H1 (cell line): Measurements from ENCODE around the gene RCAN3. TPM values are rescaled to one million over a fixed set of nuclear protein-coding genes. Genes with fewer than 3 reads are reported as not detected.

Experiments
- CBX8 ChIP-seq: fragments of 300-800, 300-1000 bp; sonication (generic); IDR thresholded peaks from 2 replicates; pipeline ENCODE4 v1.7.1; 2016; ENCODE audit warnings: low read depth, low read length, borderline replicate concordance
- POLR2A ChIP-seq, 2 experiments: IDR thresholded peaks; 1 replicate in 1 of 2; 2 replicates in 1 of 2; pipeline ENCODE4 v1.6.1; 2011; ENCODE audit warnings: low read depth in 2 of 2, low read length in 2 of 2, mild to moderate bottlenecking in 2 of 2; ENCODE audit errors: control extremely low read depth in 1 of 2
- POLR2AphosphoS5 ChIP-seq: IDR thresholded peaks from 2 replicates; pipeline ENCODE4 v1.6.1; 2011; ENCODE audit warnings: low read depth, low read length
- SAP30 ChIP-seq: fragments of 300-600 bp; sonication (generic); IDR thresholded peaks from 2 replicates; pipeline ENCODE4 v1.7.1; 2012; ENCODE audit warnings: low read length, moderate library complexity, mild to moderate bottlenecking, inconsistent platforms; ENCODE audit not compliant: insufficient read depth, insufficient replicate concordance
- SIN3A ChIP-seq, 2 experiments: IDR thresholded peaks in 1 of 2; conservative IDR thresholded peaks in 1 of 2; 2 replicates each; pipeline ENCODE4 v1.6.1; 2011 to 2012; ENCODE audit warnings: low read length in 2 of 2, improper control_type of control experiment in 1 of 2, low read depth in 1 of 2, mild to moderate bottlenecking in 1 of 2
- SRF ChIP-seq: IDR thresholded peaks from 2 replicates; pipeline ENCODE4 v1.6.1; 2011; ENCODE audit warnings: mild to moderate bottlenecking, low read depth, low read length, moderate library complexity
- TBP ChIP-seq: IDR thresholded peaks from 2 replicates; pipeline ENCODE4 v1.6.1; 2011; ENCODE audit warnings: low read depth, low read length, improper control_type of control experiment
- YY1 ChIP-seq: IDR thresholded peaks from 2 replicates; pipeline ENCODE4 v1.6.1; 2011; ENCODE audit warnings: low read depth, mild to moderate bottlenecking, low read length
- polyA plus RNA-seq, 7 experiments: library from polyadenylated mRNA; depleted of rRNA in 3 of 7; stranded (reverse) in 5 of 7; unstranded in 2 of 7; fragments of >200 nt in 5 of 7; fragments of 200-250 nt in 2 of 7; gene quantifications; 1 replicate in 5 of 7; 2 replicates in 1 of 7; 4 replicates in 1 of 7; pipeline versions ENCODE4 v1.2.1 to v1.2.3, GENCODE V29; 2011 to 2013; ENCODE audit warnings: missing spikeins in 2 of 7, mixed read lengths in 2 of 7
- total RNA-seq: library from RNA; stranded (reverse); fragmentation: NEBNext Ultra II Directional; extraction: Animal tissue kit (Norgen Biotek cat#: 25700); gene quantifications from 2 replicates; pipeline ENCODE4 v1.2.1, GENCODE V29; 2021

The RCAN3 gene
- total and polyA plus RNA-seq, 2 of the 8 experiments (the other 6 are each of a cell fraction or from before 2014, with no cell fraction given): 5.6 to 16.6 TPM

DNA sequence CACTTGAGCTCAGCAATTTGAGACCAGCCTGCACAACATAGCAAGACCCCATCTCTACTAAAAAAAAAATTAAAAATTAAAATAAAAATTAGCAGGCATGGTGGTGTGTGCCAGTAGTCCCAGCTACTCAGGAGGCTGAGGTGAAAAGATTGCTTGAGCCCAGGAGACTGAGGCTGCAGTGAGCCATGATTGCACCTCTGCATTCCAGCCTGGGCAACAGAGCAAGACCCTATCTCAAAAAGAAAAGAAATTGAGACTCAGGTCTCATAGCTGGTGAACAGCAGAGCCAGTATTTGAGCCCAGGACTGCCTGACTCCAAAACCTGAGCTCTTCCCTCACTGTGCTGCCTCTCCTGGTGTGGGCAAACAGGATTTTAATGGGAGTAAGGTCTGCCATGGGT lies 28.4 kb upstream of the RCAN3 start (continued):
- no peak for TF ChIP-seq POLR2AphosphoS5
- TF ChIP-seq POLR2A (IDR thresholded peaks at IDR 0.05; ENCODE audit: control extremely low read depth in 1 of 2, low read depth in 2 of 2, low read length in 2 of 2): no peak
- no peak for TF ChIP-seq CBX8
- no peak for TF ChIP-seq SRF
- no peak for TF ChIP-seq SIN3A (conservative IDR thresholded peaks at IDR 0.05 in 1 of 2, IDR thresholded peaks at IDR 0.05 in 1 of 2; ENCODE audit: low read depth in 1 of 2, low read length in 2 of 2)
- TF ChIP-seq TBP: no peak
- no peak for TF ChIP-seq SAP30
- TF ChIP-seq YY1: no peak
